Effector memory CD4-positive, alpha-beta T cell (primary cell): ENCODE measurements around the gene ZNF473.

Experiments used
- DNase-seq, 3 donors: peaks; one replicate each; pipeline ENCODE4 v3.0.0-alpha.2; 2020
- H3K27ac ChIP-seq: 2 replicates; pipeline ENCODE4 v1.7.0; 2013; ENCODE audit warnings: mild to moderate bottlenecking, low read length, moderate library complexity; ENCODE audit not compliant: insufficient read depth, poor library complexity, severe bottlenecking
- H3K27me3 ChIP-seq: replicated peaks from 2 replicates; pipeline ENCODE4 v1.7.0; 2013; ENCODE audit warnings: mild to moderate bottlenecking, low read length; ENCODE audit not compliant: insufficient read depth, control insufficient read depth, poor library complexity, severe bottlenecking
- H3K36me3 ChIP-seq: 2 replicates; pipeline ENCODE4 v1.7.0; 2013; ENCODE audit warnings: mild to moderate bottlenecking, low read length, moderate library complexity; ENCODE audit not compliant: control insufficient read depth, insufficient read depth
- H3K4me1 ChIP-seq: 2 replicates; pipeline ENCODE4 v1.7.0; 2013; ENCODE audit warnings: low read length, mild to moderate bottlenecking; ENCODE audit not compliant: control insufficient read depth, insufficient read depth, poor library complexity, severe bottlenecking
- H3K4me3 ChIP-seq: 2 replicates; pipeline ENCODE4 v1.7.0; 2013; ENCODE audit warnings: low read length, low read depth, mild to moderate bottlenecking; ENCODE audit not compliant: insufficient read depth, poor library complexity, severe bottlenecking
- H3K9me3 ChIP-seq: 2 replicates; pipeline ENCODE4 v1.7.0; 2013; ENCODE audit warnings: mild to moderate bottlenecking, low read length, moderate library complexity; ENCODE audit not compliant: control insufficient read depth

The ZNF473 gene

GRCh38 chr19:50024719-50025021 lies 1.1 kb upstream of the ZNF473 start:
- Histone ChIP-seq H3K4me1 (peaks cover 15% of the 10 kb centered on the region), H3K27ac (peak overlapping the region; percentile 95), H3K36me3 (no peaks in the 10 kb centered on the region), H3K27me3 (no peaks in the 10 kb centered on the region), H3K4me3 (peak overlapping the region; percentile 83), H3K9me3 (no peaks in the 10 kb centered on the region)
- no peak for DNase-seq

GRCh38 chr19:50025022-50025793 lies 597 bp upstream of the ZNF473 start, which contains the start of gene VRK3:
TSS of gene VRK3 (minus strand) at chr19:50025372. CDS start at chr19:50016162, 9,210 bp downstream.
- no peaks in the 10 kb centered on the region for H3K27me3 ChIP-seq
- peak; percentile 99 for DNase-seq
- peak within 1 kb of the TSS; percentile 95 for H3K27ac ChIP-seq
- H3K4me1 ChIP-seq = peaks cover 15% of the 10 kb centered on the region
- H3K36me3 ChIP-seq = no peaks in the 10 kb centered on the region
- no peaks in the 10 kb centered on the region for H3K9me3 ChIP-seq
- peak within 1 kb of the TSS; percentile 83 for H3K4me3 ChIP-seq

DNA sequence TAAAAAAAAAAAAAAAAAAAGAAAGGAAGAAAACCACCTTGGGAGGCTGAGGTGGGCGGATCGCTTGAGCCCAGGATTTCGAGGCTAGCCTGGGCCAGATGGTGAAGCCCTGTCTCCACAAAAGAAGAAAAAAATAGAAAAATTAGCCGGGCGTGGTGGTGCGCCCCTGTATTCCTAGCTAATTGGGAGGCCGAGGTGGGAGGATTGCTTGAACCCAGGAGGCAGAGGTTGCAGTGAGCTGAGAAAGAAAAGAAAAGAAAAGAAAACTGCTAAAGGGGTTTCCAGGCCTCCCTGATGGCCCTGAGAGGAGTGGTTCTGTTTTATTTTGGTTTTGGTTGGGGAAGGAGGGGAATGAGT lies 723 bp downstream of the ZNF473 start:
- Histone ChIP-seq H3K4me3 (peak overlapping the region; percentile 83), H3K4me1 (peaks cover 15% of the 10 kb centered on the region), H3K9me3 (no peaks in the 10 kb centered on the region), H3K27ac (peak overlapping the region; percentile 95), H3K36me3 (peaks cover 5% of the 10 kb centered on the region), H3K27me3 (no peaks in the 10 kb centered on the region)
- DNase-seq = no peak

GRCh38 chr19:50030225-50030624 lies 4.4 kb downstream of the ZNF473 start:
- Histone ChIP-seq H3K4me1 (peaks cover 7% of the 10 kb centered on the region), H3K36me3 (peaks cover 32% of the 10 kb centered on the region), H3K4me3 (no peak overlapping the region), H3K27me3 (no peaks in the 10 kb centered on the region), H3K27ac (no peak overlapping the region), H3K9me3 (no peaks in the 10 kb centered on the region)
- no peak for DNase-seq

DNA sequence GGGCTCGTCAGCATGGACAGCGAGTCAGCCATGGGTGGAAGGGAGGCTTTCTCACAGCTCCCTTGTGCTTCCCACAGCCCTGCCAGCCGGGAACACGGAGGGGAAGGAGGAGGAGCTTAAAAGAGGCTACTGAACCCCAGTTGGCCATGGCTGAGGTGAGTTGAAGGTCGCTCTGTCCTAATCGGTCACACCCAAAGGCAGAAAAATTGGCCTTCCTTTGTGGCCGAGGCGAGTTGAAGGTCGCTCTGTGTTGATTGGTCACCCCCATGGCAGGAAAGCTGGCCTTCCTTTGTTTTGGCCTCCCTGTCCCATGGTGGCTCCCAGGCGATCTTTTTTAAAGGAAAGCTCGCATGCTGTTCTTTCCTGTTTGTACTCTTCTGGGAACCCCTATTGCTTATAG lies 5.1 kb downstream of the ZNF473 start:
- H3K27me3 ChIP-seq = no peaks in the 10 kb centered on the region
- H3K36me3 ChIP-seq = peaks cover 32% of the 10 kb centered on the region
- H3K9me3 ChIP-seq = no peaks in the 10 kb centered on the region
- H3K4me1 ChIP-seq = peaks cover 7% of the 10 kb centered on the region
- no peak for DNase-seq
- H3K4me3 ChIP-seq = no peak overlapping the region
- H3K27ac ChIP-seq = no peak overlapping the region

DNA sequence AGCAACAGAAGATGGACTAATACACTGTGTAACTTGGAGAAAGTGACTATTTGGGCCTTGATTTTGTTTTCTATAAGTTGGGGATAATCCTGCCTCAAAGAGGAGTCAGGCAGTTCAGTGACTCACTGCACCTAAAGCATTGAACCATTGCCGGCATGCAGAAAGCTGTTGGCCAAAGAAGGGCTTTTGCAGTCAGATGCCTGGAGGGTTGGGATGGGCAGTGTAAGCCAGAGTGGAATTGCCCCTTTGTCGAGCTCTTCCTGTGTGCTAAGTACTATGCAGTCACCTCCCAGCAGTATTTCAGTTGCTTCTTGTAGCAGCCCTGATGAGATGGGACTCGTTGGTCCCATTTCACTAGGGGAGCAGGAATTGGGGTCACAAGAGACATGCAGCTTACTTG lies 11.1 kb downstream of the ZNF473 start:
- Histone ChIP-seq H3K27me3 (no peaks in the 10 kb centered on the region), H3K36me3 (peaks cover 60% of the 10 kb centered on the region), H3K4me1 (no peaks in the 10 kb centered on the region), H3K27ac (no peak overlapping the region), H3K4me3 (no peak overlapping the region), H3K9me3 (no peaks in the 10 kb centered on the region)
- DNase-seq = no peak

GRCh38 chr19:50039968-50040367 lies 14.2 kb downstream of the ZNF473 start:
- H3K36me3 ChIP-seq = peaks cover 65% of the 10 kb centered on the region
- H3K9me3 ChIP-seq = peaks cover 2% of the 10 kb centered on the region
- no peak overlapping the region for H3K27ac ChIP-seq
- H3K4me3 ChIP-seq = no peak overlapping the region
- no peaks in the 10 kb centered on the region for H3K27me3 ChIP-seq
- DNase-seq = no peak
- H3K4me1 ChIP-seq = no peaks in the 10 kb centered on the region

DNA sequence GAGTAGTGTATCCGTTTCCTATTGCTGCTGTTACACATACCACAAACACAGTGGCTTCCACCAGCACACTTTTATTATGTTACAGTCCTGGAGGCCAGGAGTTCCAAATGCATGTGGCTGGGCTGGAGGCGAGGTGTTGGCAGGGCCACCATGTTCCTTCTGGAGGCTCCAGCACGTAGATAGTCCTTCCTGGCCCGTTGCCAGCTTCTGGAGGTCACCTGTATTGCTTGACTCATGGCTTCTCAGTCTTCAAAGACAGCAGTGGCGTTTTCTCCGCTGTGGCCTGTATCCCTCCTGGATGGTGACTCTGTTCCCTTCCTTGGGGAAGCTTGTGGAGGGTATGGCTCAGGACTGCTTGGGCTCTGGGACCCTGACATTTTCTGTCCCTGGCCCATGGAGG lies 15.2 kb downstream of the ZNF473 start:
- Histone ChIP-seq H3K9me3 (peaks cover 7% of the 10 kb centered on the region), H3K27me3 (no peaks in the 10 kb centered on the region), H3K27ac (no peak overlapping the region), H3K36me3 (peaks cover 75% of the 10 kb centered on the region), H3K4me3 (no peak overlapping the region), H3K4me1 (no peaks in the 10 kb centered on the region)
- no peak for DNase-seq

- Histone ChIP-seq H3K27me3 (no peaks in the 10 kb centered on the region), H3K36me3 (peaks cover 77% of the 10 kb centered on the region), H3K27ac (no peak overlapping the region), H3K4me3 (no peak overlapping the region), H3K4me1 (no peaks in the 10 kb centered on the region), H3K9me3 (peaks cover 7% of the 10 kb centered on the region)
- DNase-seq = no peak
These were observed 16.7 kb downstream of the ZNF473 start for GRCh38 chr19:50042363-50043024.

DNA sequence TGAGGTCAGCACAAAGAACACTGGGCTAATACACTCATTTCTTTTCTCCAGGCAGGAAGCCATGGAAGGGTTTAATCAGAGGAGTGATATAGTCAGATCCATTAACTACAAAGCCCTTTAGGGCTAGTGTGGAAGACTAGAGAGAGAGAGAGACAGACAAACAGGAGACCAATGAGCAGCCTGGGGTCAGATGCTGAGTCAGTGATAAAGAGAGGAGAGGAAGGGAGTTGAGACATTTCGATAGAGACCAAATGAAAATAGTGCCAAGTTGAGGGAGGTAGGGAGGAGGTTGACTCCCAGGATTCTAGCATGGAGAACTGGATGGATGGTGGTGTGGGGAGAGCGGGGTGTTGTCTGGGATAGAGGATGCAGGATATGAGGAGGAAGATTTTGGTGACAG lies 18.2 kb downstream of the ZNF473 start:
- H3K4me3 ChIP-seq = no peak overlapping the region
- H3K27me3 ChIP-seq = no peaks in the 10 kb centered on the region
- no peak for DNase-seq
- no peak overlapping the region for H3K27ac ChIP-seq
- peaks cover 7% of the 10 kb centered on the region for H3K9me3 ChIP-seq
- no peaks in the 10 kb centered on the region for H3K4me1 ChIP-seq
- peaks cover 75% of the 10 kb centered on the region for H3K36me3 ChIP-seq
